Upper lobe of left lung (tissue), 4 donors: ENCODE results near the gene PCNX2.

Experiments used
- EP300 ChIP-seq, 4 donors: sonication (generic); formaldehyde crosslinking; IDR thresholded peaks; one replicate each; pipeline ENCODE4 v1.5.1; 2017; ENCODE audit warnings: antibody characterized with exemption in 4 of 4, control low read depth in 2 of 4
- POLR2A ChIP-seq, 4 donors: fragments of 450-650 bp; IDR thresholded peaks; one replicate each; pipeline ENCODE4 v1.5.1; 2016 to 2017; ENCODE audit warnings: antibody characterized with exemption in 4 of 4, mild to moderate bottlenecking in 2 of 4
- POLR2AphosphoS5 ChIP-seq, 2 donors: sonication (generic); formaldehyde crosslinking; IDR thresholded peaks; one replicate each; pipeline ENCODE4 v1.5.1; 2017; ENCODE audit warnings: antibody characterized with exemption in 2 of 2
- TF ChIP-seq, protein P1 (sequence below), 6 experiments: fragments of 450-650 bp in 4 of 6; fragments of 200-600 bp in 2 of 6; sonication (generic) in 2 of 6; IDR thresholded peaks; one replicate each; pipeline ENCODE4 v1.5.1; 2016 to 2019; ENCODE audit warnings: antibody characterized with exemption in 6 of 6

GRCh38 chr1:232984577-232985425 lies 310.7 kb downstream of the PCNX2 start:
- TF ChIP-seq, protein P1, sequence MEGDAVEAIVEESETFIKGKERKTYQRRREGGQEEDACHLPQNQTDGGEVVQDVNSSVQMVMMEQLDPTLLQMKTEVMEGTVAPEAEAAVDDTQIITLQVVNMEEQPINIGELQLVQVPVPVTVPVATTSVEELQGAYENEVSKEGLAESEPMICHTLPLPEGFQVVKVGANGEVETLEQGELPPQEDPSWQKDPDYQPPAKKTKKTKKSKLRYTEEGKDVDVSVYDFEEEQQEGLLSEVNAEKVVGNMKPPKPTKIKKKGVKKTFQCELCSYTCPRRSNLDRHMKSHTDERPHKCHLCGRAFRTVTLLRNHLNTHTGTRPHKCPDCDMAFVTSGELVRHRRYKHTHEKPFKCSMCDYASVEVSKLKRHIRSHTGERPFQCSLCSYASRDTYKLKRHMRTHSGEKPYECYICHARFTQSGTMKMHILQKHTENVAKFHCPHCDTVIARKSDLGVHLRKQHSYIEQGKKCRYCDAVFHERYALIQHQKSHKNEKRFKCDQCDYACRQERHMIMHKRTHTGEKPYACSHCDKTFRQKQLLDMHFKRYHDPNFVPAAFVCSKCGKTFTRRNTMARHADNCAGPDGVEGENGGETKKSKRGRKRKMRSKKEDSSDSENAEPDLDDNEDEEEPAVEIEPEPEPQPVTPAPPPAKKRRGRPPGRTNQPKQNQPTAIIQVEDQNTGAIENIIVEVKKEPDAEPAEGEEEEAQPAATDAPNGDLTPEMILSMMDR (IDR thresholded peaks at IDR 0.05): no peak
- no peak for TF ChIP-seq POLR2AphosphoS5 (IDR thresholded peaks at IDR 0.05)
- TF ChIP-seq EP300 (IDR thresholded peaks at IDR 0.05): no peak
- no peak for TF ChIP-seq POLR2A (IDR thresholded peaks at IDR 0.05)
